PC-9 (cell line): ENCODE results near the gene SLX4IP. TPM values are rescaled to one million over a fixed set of nuclear protein-coding genes. Genes with fewer than 3 reads are reported as not detected.

Experiments used
- BruUV-seq: library from RNA; stranded (reverse); fragments of 400-500 nt; replicated peaks from 2 replicates; lab custom pipeline; 2021; lab: Mats Ljungman, UMichigan
- CTCF ChIA-PET: fragments of 300-600 bp; sonication (Branson Sonifier 250); formaldehyde crosslinking; loops from one replicate; lab custom pipeline; 2022; ENCODE audit warnings: antibody characterized with exemption; lab: Charles Lee
- POLR2A ChIA-PET: fragments of 300-600 bp; sonication (Branson Sonifier 250); formaldehyde crosslinking; loops from one replicate; lab custom pipeline; 2022; ENCODE audit warnings: antibody characterized with exemption; ENCODE audit not compliant: unreplicated experiment; lab: Charles Lee
- DNase-seq, 2 experiments: peaks; one replicate each; pipeline versions ENCODE4 v3.0.0 to v3.0.0-alpha.2; 2015 to 2022; ENCODE audit warnings: mixed read lengths in 1 of 2
- H2AFZ ChIP-seq: fragments of 200-600 bp; sonication (generic); 2 replicates; pipeline ENCODE4 v1.8.1; 2017; ENCODE audit warnings: antibody characterized with exemption
- H3F3A ChIP-seq: fragments of 200-600 bp; sonication (generic); 2 replicates; pipeline ENCODE4 v1.8.1; 2017; ENCODE audit warnings: antibody characterized with exemption, mild to moderate bottlenecking, low read depth; ENCODE audit not compliant: insufficient read depth
- H3K27ac ChIP-seq: fragments of 200-600 bp; sonication (generic); 2 replicates; pipeline ENCODE4 v1.6.1; 2016; ENCODE audit warnings: mixed run types
- H3K27me3 ChIP-seq: fragments of 200-600 bp; sonication (generic); 2 replicates; pipeline ENCODE4 v1.6.1; 2016; ENCODE audit warnings: low read depth, mixed run types; ENCODE audit not compliant: insufficient read depth
- H3K36me3 ChIP-seq: fragments of 200-600 bp; sonication (generic); 2 replicates; pipeline ENCODE4 v1.6.1; 2016; ENCODE audit warnings: low read depth, mixed run types
- H3K4me1 ChIP-seq: fragments of 200-600 bp; sonication (generic); replicated peaks from 2 replicates; pipeline ENCODE4 v1.6.1; 2016; ENCODE audit warnings: mixed run types; ENCODE audit not compliant: insufficient read depth
- H3K4me2 ChIP-seq: fragments of 200-600 bp; sonication (generic); 2 replicates; pipeline ENCODE4 v1.6.1; 2017; ENCODE audit warnings: mixed run types
- H3K4me3 ChIP-seq: fragments of 200-600 bp; sonication (generic); 2 replicates; pipeline ENCODE4 v1.6.1; 2016; ENCODE audit warnings: mixed run types
- H3K79me2 ChIP-seq: fragments of 200-600 bp; sonication (generic); 2 replicates; pipeline ENCODE4 v1.6.1; 2017; ENCODE audit warnings: low read depth, mixed run types
- H3K9me2 ChIP-seq: fragments of 200-600 bp; sonication (generic); 2 replicates; pipeline ENCODE4 v1.8.1; 2017; ENCODE audit warnings: mild to moderate bottlenecking; ENCODE audit not compliant: insufficient read depth
- H3K9me3 ChIP-seq: fragments of 200-600 bp; sonication (generic); 2 replicates; pipeline ENCODE4 v1.8.1; 2016; ENCODE audit warnings: low read depth; ENCODE audit not compliant: insufficient read depth
- H4K20me1 ChIP-seq: fragments of 200-600 bp; sonication (generic); 2 replicates; pipeline ENCODE4 v1.8.1; 2017; ENCODE audit not compliant: insufficient read depth
- CTCF ChIP-seq: fragments of 200-600 bp; sonication (generic); conservative IDR thresholded peaks from 2 replicates; pipeline ENCODE4 v1.6.1; 2017; ENCODE audit warnings: mixed run types, antibody characterized with exemption, mild to moderate bottlenecking, moderate library complexity
- EZH2 ChIP-seq: fragments of 200-600 bp; sonication (generic); IDR thresholded peaks from 2 replicates; pipeline ENCODE4 v1.8.0; 2017; ENCODE audit warnings: antibody characterized with exemption, low read depth
- intact Hi-C: fragments of 100-400 bp; cut with micrococcal nuclease; formaldehyde crosslinking; loops from one replicate; pipeline ENCODE4 v1.10.0; 2022; ENCODE audit not compliant: unreplicated experiment
- total RNA-seq: library from RNA; stranded (reverse); gene quantifications from 2 replicates; pipeline ENCODE4 v1.2.3, GENCODE V29; 2021

The SLX4IP gene
- total RNA-seq, 1 experiment from 2014 or later: 13.4 TPM

- H2AFZ ChIP-seq: no peak overlapping the region
- H3K27me3 ChIP-seq: no peaks in the 10 kb centered on the region
- intact Hi-C loops: loop anchor here (2.0 to 10.0 kb wide), 8 partner anchors 33 to 827 kb away; no protein-coding TSS in a partner anchor
- CTCF ChIA-PET: no interaction called here
- TF ChIP-seq CTCF (no peak), EZH2 (no peak)
- no peak for DNase-seq
- no peaks in the 10 kb centered on the region for H3K9me2 ChIP-seq
- peaks cover 48% of the 10 kb centered on the region for H3K4me1 ChIP-seq
- no peaks in the 10 kb centered on the region for H4K20me1 ChIP-seq
- H3K27ac ChIP-seq: peak overlapping the region; percentile 87; the same call in 1 of the 2 replicates
- POLR2A ChIA-PET: no interaction called here
- no peak overlapping the region for H3K4me3 ChIP-seq
- H3K79me2 ChIP-seq: 0 out of 2 replicates have a peak, but pooled peaks cover 5% of the 10 kb centered on the region
- H3K4me2 ChIP-seq: no peak overlapping the region
- H3K9me3 ChIP-seq: no peaks in the 10 kb centered on the region
- 0 out of 2 replicates have a peak, but pooled peaks cover 6% of the 10 kb centered on the region for H3K36me3 ChIP-seq
- H3F3A ChIP-seq: peaks cover 14% of the 10 kb centered on the region
- no TSS peak for BruUV-seq
Measured at GRCh38 chr20:10557685-10558084, 122.6 kb downstream of the SLX4IP start.

- BruUV-seq: no TSS peak
- H3K4me3 ChIP-seq: peak overlapping the region; percentile 8; the same call in 1 of the 2 replicates
- ChIA-PET POLR2A (interaction anchor here (0.6 to 0.7 kb wide), 2 partner anchors 76 to 305 kb away, joined by 4 to 5 read pairs; no protein-coding TSS in a partner anchor), CTCF (no interaction called here)
- intact Hi-C loops: loop anchor here (1.0 to 10.0 kb wide), 8 partner anchors 32 to 826 kb away; no protein-coding TSS in a partner anchor
- no peaks in the 10 kb centered on the region for H3K27me3 ChIP-seq
- peak overlapping the region; percentile 66 for H3K4me2 ChIP-seq
- H3K27ac ChIP-seq: peak overlapping the region; percentile 87
- H3K79me2 ChIP-seq: 0 out of 2 replicates have a peak, but pooled peaks cover 5% of the 10 kb centered on the region
- H3F3A ChIP-seq: peaks cover 14% of the 10 kb centered on the region
- H2AFZ ChIP-seq: no peak overlapping the region
- H3K36me3 ChIP-seq: 0 out of 2 replicates have a peak, but pooled peaks cover 6% of the 10 kb centered on the region
- peaks cover 48% of the 10 kb centered on the region for H3K4me1 ChIP-seq
- DNase-seq: peak; percentile 35 to 70
- TF ChIP-seq EZH2: no peak
- TF ChIP-seq CTCF: no peak
- H3K9me3 ChIP-seq: no peaks in the 10 kb centered on the region
- no peaks in the 10 kb centered on the region for H4K20me1 ChIP-seq
- H3K9me2 ChIP-seq: no peaks in the 10 kb centered on the region
Measured at GRCh38 chr20:10558635-10559187, 123.6 kb downstream of the SLX4IP start.

- H3K9me3 ChIP-seq: no peaks in the 10 kb centered on the region
- ChIA-PET POLR2A (interaction anchor here (0.6 kb wide), 1 partner anchor 76 kb away, joined by 4 read pairs; no protein-coding TSS in a partner anchor), CTCF (no interaction called here)
- H2AFZ ChIP-seq: no peak overlapping the region
- H3F3A ChIP-seq: peaks cover 14% of the 10 kb centered on the region
- no peak for TF ChIP-seq EZH2
- TF ChIP-seq CTCF: no peak
- peak overlapping the region; percentile 8; the same call in 1 of the 2 replicates for H3K4me3 ChIP-seq
- no peaks in the 10 kb centered on the region for H4K20me1 ChIP-seq
- no TSS peak for BruUV-seq
- peak in 1 of 2 experiments; percentile 65 for DNase-seq
- H3K4me2 ChIP-seq: peak overlapping the region; percentile 66
- 0 out of 2 replicates have a peak, but pooled peaks cover 6% of the 10 kb centered on the region for H3K36me3 ChIP-seq
- peak overlapping the region; percentile 87 for H3K27ac ChIP-seq
- intact Hi-C loops: loop anchor here (1.0 to 10.0 kb wide), 8 partner anchors 32 to 826 kb away; no protein-coding TSS in a partner anchor
- H3K9me2 ChIP-seq: no peaks in the 10 kb centered on the region
- no peaks in the 10 kb centered on the region for H3K27me3 ChIP-seq
- peaks cover 48% of the 10 kb centered on the region for H3K4me1 ChIP-seq
- H3K79me2 ChIP-seq: peaks cover 4% of the 10 kb centered on the region; the same call in 1 of the 2 replicates
Measured at GRCh38 chr20:10559266-10559665, 124.2 kb downstream of the SLX4IP start.
